Keratinocyte (primary cell): ENCODE measurements around the gene TEX261. TPM values are rescaled to one million over a fixed set of nuclear protein-coding genes. Genes with fewer than 3 reads are reported as not detected.
A peak's percentile ranks its signal among the peaks of the same experiment; 100 is the strongest.

Experiments
- DNase-seq: peaks from one replicate; pipeline ENCODE4 v3.0.0-alpha.2; 2011; ENCODE audit warnings: low read depth, missing footprints, low spot score
- FAIRE-seq: peaks from 2 replicates; lab custom pipeline; 2011; peaks lifted over from hg19 to GRCh38; lab: Jason Lieb, UNC
- H2AFZ ChIP-seq: 2 replicates; pipeline ENCODE4 v1.6.0; 2012; ENCODE audit warnings: low read length, control low read depth, inconsistent platforms; ENCODE audit not compliant: control insufficient read depth
- H3K27ac ChIP-seq: 2 replicates; pipeline ENCODE4 v1.5.1; 2011; ENCODE audit warnings: low read length; ENCODE audit not compliant: control insufficient read depth, insufficient read depth
- H3K27me3 ChIP-seq: 3 replicates; pipeline ENCODE4 v1.6.0; 2011; ENCODE audit warnings: low read length; ENCODE audit not compliant: control insufficient read depth, insufficient read depth; ENCODE audit errors: extremely low read depth
- H3K36me3 ChIP-seq, 2 experiments: 2 replicates in 1 of 2; 3 replicates in 1 of 2; pipeline ENCODE4 v1.5.1; 2011; ENCODE audit warnings: low read length in 2 of 2, mild to moderate bottlenecking in 1 of 2; ENCODE audit not compliant: control insufficient read depth in 2 of 2, insufficient read depth in 2 of 2; ENCODE audit errors: extremely low read depth in 1 of 2
- H3K4me1 ChIP-seq: 3 replicates; pipeline ENCODE4 v1.5.1; 2011; ENCODE audit warnings: low read length; ENCODE audit not compliant: control insufficient read depth, insufficient read depth; ENCODE audit errors: extremely low read depth
- H3K4me2 ChIP-seq: 3 replicates; pipeline ENCODE4 v1.6.0; 2011; ENCODE audit warnings: low read depth, low read length; ENCODE audit not compliant: control insufficient read depth, insufficient read depth; ENCODE audit errors: extremely low read depth
- H3K4me3 ChIP-seq, 3 experiments: fragments of 200-600 bp in 1 of 3; sonication (generic) in 1 of 3; 2 replicates in 2 of 3; 3 replicates in 1 of 3; pipeline ENCODE4 v1.5.1; 2011 to 2016; ENCODE audit warnings: low read length in 3 of 3, mild to moderate bottlenecking in 3 of 3, control low read depth in 2 of 3, inconsistent platforms in 1 of 3, low read depth in 1 of 3, mixed read lengths in 1 of 3, mixed run types in 1 of 3, moderate library complexity in 1 of 3; ENCODE audit not compliant: control insufficient read depth in 2 of 3, insufficient read depth in 2 of 3; ENCODE audit errors: extremely low read depth in 1 of 3
- H3K79me2 ChIP-seq: 2 replicates; pipeline ENCODE4 v1.6.0; 2012; ENCODE audit warnings: low read length; ENCODE audit not compliant: control insufficient read depth, insufficient read depth
- H3K9ac ChIP-seq: 3 replicates; pipeline ENCODE4 v1.6.0; 2011; ENCODE audit warnings: low read length; ENCODE audit not compliant: control insufficient read depth, insufficient read depth; ENCODE audit errors: extremely low read depth
- H3K9me1 ChIP-seq: 3 replicates; pipeline ENCODE4 v1.6.0; 2011; ENCODE audit warnings: low read length; ENCODE audit not compliant: control insufficient read depth, insufficient read depth; ENCODE audit errors: extremely low read depth
- H3K9me3 ChIP-seq: 2 replicates; pipeline ENCODE4 v1.5.1; 2012; ENCODE audit warnings: low read depth, low read length; ENCODE audit not compliant: control insufficient read depth
- H4K20me1 ChIP-seq: 3 replicates; pipeline ENCODE4 v1.6.0; 2011; ENCODE audit warnings: low read length; ENCODE audit not compliant: control insufficient read depth, insufficient read depth; ENCODE audit errors: extremely low read depth
- EZH2 ChIP-seq: IDR thresholded peaks from one replicate; pipeline ENCODE4 v1.6.1; 2012; ENCODE audit warnings: inconsistent platforms, mild to moderate bottlenecking, low read length, moderate library complexity
- dilution Hi-C: fragments of 300-500 bp; cut with MboI; formaldehyde crosslinking; loops from one replicate; pipeline ENCODE4 v1.7.0; 2020; ENCODE audit warnings: low sequenced_read_pairs; ENCODE audit not compliant: extremely low pct_ligation_motif_present
- polyA minus RNA-seq, 3 experiments: library from RNA; depleted of rRNA, polyadenylated mRNA; stranded (reverse); fragments of >200 nt; gene quantifications; 1 replicate in 1 of 3; 2 replicates in 1 of 3; 3 replicates in 1 of 3; pipeline ENCODE4 v1.2.3, GENCODE V29; 2011
- polyA plus RNA-seq, 5 experiments: library from polyadenylated mRNA; depleted of rRNA in 3 of 5; stranded (reverse) in 3 of 5; stranded (forward) in 1 of 5; unstranded in 1 of 5; fragments of >200 nt; gene quantifications; 1 replicate in 1 of 5; 2 replicates in 3 of 5; 3 replicates in 1 of 5; pipeline versions ENCODE4 v1.2.1 to v1.2.3, GENCODE V29; 2011 to 2012; ENCODE audit warnings: missing spikeins in 2 of 5, low read depth in 1 of 5, low replicate concordance in 1 of 5
- TF ChIP-seq, protein P1 (sequence below), 3 experiments: IDR thresholded peaks in 1 of 3; conservative IDR thresholded peaks in 1 of 3; optimal IDR thresholded peaks in 1 of 3; 2 replicates in 2 of 3; 3 replicates in 1 of 3; pipeline versions ENCODE3 to v1.5.1; 2011; ENCODE audit warnings: low read length in 3 of 3, mild to moderate bottlenecking in 3 of 3, moderate library complexity in 2 of 3, control low read depth in 1 of 3, inconsistent platforms in 1 of 3; ENCODE audit not compliant: insufficient read depth in 2 of 3; ENCODE audit errors: extremely low read depth in 1 of 3

Gene TEX261
- polyA plus RNA-seq = 66.3 to 78.8 TPM (median 66.6 TPM) in 3 replicates
- polyA plus RNA-seq (2011; ENCODE audit: low read depth) = 5.9 TPM
- 50.2 and 67.7 TPM in 2 replicates for polyA plus RNA-seq (2011; cell fraction: cytosol; rRNA removed)
- polyA plus RNA-seq (2011; cell fraction: nucleus; rRNA removed) = 53.6 and 55.7 TPM in 2 replicates
- polyA plus RNA-seq (2012; ENCODE audit: low replicate concordance) = 15.2 and 46.3 TPM in 2 replicates
- 67.2 to 100 TPM (median 72.0 TPM) in 3 replicates for polyA minus RNA-seq
- 28.6 TPM for polyA minus RNA-seq (2011; cell fraction: cytosol; rRNA and poly(A)+ RNA removed)
- 16.1 and 48.0 TPM in 2 replicates for polyA minus RNA-seq (2011; cell fraction: nucleus; rRNA and poly(A)+ RNA removed)

DNA sequence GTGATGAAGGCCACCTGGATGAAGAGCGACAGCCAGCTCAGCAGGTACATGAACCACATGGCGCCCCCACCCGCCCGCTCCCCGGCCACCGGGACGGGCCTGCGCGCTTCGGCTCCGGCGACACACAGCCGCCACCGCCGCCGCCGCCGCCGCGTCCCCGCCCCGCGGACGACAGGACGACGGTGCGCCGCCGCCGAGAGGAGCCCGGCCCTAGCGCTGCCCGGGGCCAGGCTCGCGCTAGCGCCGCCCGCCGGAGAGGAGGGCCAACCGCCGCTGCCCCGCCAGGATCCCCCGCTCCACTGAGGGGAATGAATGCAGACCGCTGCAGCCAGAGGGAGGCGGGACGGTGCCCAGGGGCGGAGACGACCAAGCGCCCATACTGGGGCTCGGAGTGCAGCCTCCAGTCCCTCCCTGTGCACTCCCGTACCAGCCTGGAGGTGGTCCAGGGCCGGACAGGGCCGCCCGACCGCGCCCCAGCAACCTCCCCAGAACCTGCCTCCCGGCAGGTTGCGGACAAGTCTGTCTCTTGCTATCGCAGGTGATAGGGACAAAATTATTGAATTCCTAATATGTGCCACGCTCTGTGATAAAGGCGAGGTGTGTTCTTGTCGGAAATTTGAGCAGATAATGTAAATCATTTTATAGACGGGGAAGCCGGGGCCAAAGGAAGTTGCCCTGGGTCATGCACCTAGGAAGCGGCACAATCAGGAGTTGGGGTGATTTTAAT is at the start of gene TEX261:
TEX261 (minus strand) TSS at position 175 of the 727 bp plus-strand sequence; CDS start at position 59, 116 bp downstream.
- peaks cover 5% of the 10 kb centered on the region for H4K20me1 ChIP-seq
- H3K4me3 ChIP-seq = peak within 1 kb of the TSS; percentile 83 to 98 (median 96)
- dilution Hi-C loops = no loop called here
- H3K4me2 ChIP-seq = peak within 1 kb of the TSS; percentile 92
- DNase-seq (no peak), FAIRE-seq (no peak)
- no peaks in the 10 kb centered on the region for H3K9me1 ChIP-seq
- H3K27me3 ChIP-seq = no peaks in the 10 kb centered on the region
- peak within 1 kb of the TSS; percentile 56 for H3K27ac ChIP-seq
- peaks cover 5 to 13% of the 10 kb centered on the region in 2 experiments for H3K36me3 ChIP-seq
- peaks cover 15% of the 10 kb centered on the region for H3K4me1 ChIP-seq
- TF ChIP-seq, protein P1, sequence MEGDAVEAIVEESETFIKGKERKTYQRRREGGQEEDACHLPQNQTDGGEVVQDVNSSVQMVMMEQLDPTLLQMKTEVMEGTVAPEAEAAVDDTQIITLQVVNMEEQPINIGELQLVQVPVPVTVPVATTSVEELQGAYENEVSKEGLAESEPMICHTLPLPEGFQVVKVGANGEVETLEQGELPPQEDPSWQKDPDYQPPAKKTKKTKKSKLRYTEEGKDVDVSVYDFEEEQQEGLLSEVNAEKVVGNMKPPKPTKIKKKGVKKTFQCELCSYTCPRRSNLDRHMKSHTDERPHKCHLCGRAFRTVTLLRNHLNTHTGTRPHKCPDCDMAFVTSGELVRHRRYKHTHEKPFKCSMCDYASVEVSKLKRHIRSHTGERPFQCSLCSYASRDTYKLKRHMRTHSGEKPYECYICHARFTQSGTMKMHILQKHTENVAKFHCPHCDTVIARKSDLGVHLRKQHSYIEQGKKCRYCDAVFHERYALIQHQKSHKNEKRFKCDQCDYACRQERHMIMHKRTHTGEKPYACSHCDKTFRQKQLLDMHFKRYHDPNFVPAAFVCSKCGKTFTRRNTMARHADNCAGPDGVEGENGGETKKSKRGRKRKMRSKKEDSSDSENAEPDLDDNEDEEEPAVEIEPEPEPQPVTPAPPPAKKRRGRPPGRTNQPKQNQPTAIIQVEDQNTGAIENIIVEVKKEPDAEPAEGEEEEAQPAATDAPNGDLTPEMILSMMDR (optimal IDR thresholded peaks at IDR 0.05 in 1 of 3, IDR thresholded peaks at IDR 0.05 in 1 of 3, conservative IDR thresholded peaks at IDR 0.05 in 1 of 3; ENCODE audit: extremely low read depth in 1 of 3, insufficient read depth in 2 of 3, low read length in 3 of 3) = peak; percentile 48 to 85 (median 73)
- no peak for TF ChIP-seq EZH2
- H2AFZ ChIP-seq = peak within 1 kb of the TSS; percentile 96
- peaks cover 20% of the 10 kb centered on the region for H3K79me2 ChIP-seq
- H3K9ac ChIP-seq = peak within 1 kb of the TSS; percentile 81
- no peaks in the 10 kb centered on the region for H3K9me3 ChIP-seq

DNA sequence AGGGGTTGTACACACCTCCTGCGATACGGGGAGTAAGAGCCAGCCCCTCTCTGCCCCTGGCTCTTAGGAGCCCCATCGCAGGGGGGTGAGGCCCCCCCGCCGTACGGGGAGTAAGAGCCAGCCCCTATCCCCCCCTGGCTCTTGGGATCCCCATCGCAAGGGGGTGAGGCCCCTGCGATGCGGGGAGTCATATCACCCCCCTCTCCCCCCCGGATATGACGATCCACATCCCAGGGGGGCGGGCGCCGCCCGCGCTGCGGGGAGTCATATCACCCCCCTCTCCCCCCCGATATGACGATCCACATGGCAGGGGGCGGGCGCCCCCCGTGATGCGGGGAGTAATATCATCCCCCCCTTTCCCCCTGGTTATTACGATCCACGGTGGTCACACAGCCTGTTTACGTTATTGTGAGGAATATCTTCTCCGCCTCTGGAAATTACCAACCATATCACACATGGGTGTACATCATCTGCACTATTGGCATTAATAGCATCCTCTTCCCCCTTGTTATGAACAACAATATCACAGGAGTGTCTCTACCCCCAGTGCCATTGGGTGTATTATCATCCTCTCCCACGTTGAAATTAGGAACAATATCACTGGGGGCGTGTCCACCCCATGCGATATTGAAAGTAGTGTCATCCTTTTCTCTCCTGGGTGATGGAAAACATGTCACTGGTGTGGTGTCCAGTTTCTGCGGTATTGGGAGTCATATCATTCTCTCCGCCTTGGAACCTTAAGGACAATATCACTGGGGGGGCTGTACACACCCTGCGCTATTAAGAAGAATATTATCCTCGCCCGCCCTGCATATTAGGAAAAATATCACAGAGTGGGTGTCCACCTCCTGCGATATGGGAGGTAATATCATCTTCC is 49.1 kb upstream of the TEX261 start:
- no peak overlapping the region for H3K4me3 ChIP-seq
- H3K9me3 ChIP-seq = no peaks in the 10 kb centered on the region
- no peaks in the 10 kb centered on the region for H3K4me1 ChIP-seq
- H3K9me1 ChIP-seq = no peaks in the 10 kb centered on the region
- FAIRE-seq (no peak), DNase-seq (no peak)
- no peaks in the 10 kb centered on the region for H3K79me2 ChIP-seq
- no peak overlapping the region for H3K9ac ChIP-seq
- no peaks in the 10 kb centered on the region for H4K20me1 ChIP-seq
- no peaks in the 10 kb centered on the region for H3K27me3 ChIP-seq
- H2AFZ ChIP-seq = no peak overlapping the region
- no peak overlapping the region for H3K27ac ChIP-seq
- no peaks in the 10 kb centered on the region for H3K36me3 ChIP-seq
- dilution Hi-C loops = no loop called here
- TF ChIP-seq, protein P1 (optimal IDR thresholded peaks at IDR 0.05 in 1 of 3, IDR thresholded peaks at IDR 0.05 in 1 of 3, conservative IDR thresholded peaks at IDR 0.05 in 1 of 3; ENCODE audit: extremely low read depth in 1 of 3, insufficient read depth in 2 of 3, low read length in 3 of 3) = no peak
- no peak for TF ChIP-seq EZH2
- no peak overlapping the region for H3K4me2 ChIP-seq
